MM.1S (cell line): ENCODE measurements around the gene LFNG.

Source experiments
- DNase-seq: peaks from one replicate; pipeline ENCODE4 v3.0.0-alpha.2; 2015
- H2AFZ ChIP-seq: fragments of 300-600 bp; sonication (generic); 2 replicates; pipeline ENCODE4 v1.6.0; 2016; ENCODE audit warnings: antibody characterized with exemption, low read length
- H3F3A ChIP-seq: fragments of 300-600 bp; sonication (generic); 2 replicates; pipeline ENCODE4 v1.6.1; 2016; ENCODE audit warnings: mild to moderate bottlenecking, antibody characterized with exemption, low read length, moderate library complexity, mixed read lengths; ENCODE audit not compliant: insufficient read depth
- H3K27ac ChIP-seq: fragments of 300-600 bp; sonication (generic); 2 replicates; pipeline ENCODE4 v1.5.1; 2016; ENCODE audit warnings: mild to moderate bottlenecking, low read length
- H3K27me3 ChIP-seq: fragments of 300-600 bp; sonication (generic); replicated peaks from 2 replicates; pipeline ENCODE4 v1.6.0; 2016; ENCODE audit warnings: low read length; ENCODE audit not compliant: insufficient read depth
- H3K36me3 ChIP-seq: fragments of 300-600 bp; sonication (generic); replicated peaks from 2 replicates; pipeline ENCODE4 v1.6.1; 2016; ENCODE audit warnings: mild to moderate bottlenecking, low read length, mixed read lengths; ENCODE audit not compliant: insufficient read depth
- H3K4me1 ChIP-seq: fragments of 300-600 bp; sonication (generic); 2 replicates; pipeline ENCODE4 v1.6.1; 2016; ENCODE audit warnings: low read length, mixed read lengths
- H3K4me2 ChIP-seq: fragments of 300-600 bp; sonication (generic); 2 replicates; pipeline ENCODE4 v1.6.0; 2016; ENCODE audit warnings: low read depth, low read length
- H3K4me3 ChIP-seq: fragments of 300-600 bp; sonication (generic); 2 replicates; pipeline ENCODE4 v1.5.1; 2016; ENCODE audit warnings: low read length, mixed read lengths
- H3K79me2 ChIP-seq: fragments of 300-600 bp; sonication (generic); 2 replicates; pipeline ENCODE4 v1.6.1; 2016; ENCODE audit warnings: mixed run types, low read length, mixed read lengths
- H3K9ac ChIP-seq: fragments of 300-600 bp; sonication (generic); 2 replicates; pipeline ENCODE4 v1.6.1; 2016; ENCODE audit warnings: low read length, mixed read lengths
- H3K9me2 ChIP-seq: fragments of 300-600 bp; sonication (generic); replicated peaks from 2 replicates; pipeline ENCODE4 v1.6.1; 2016; ENCODE audit warnings: mild to moderate bottlenecking, low read length, mixed read lengths; ENCODE audit not compliant: insufficient read depth
- H3K9me3 ChIP-seq: fragments of 300-600 bp; sonication (generic); replicated peaks from 2 replicates; pipeline ENCODE4 v1.6.1; 2016; ENCODE audit warnings: mild to moderate bottlenecking, low read length, mixed read lengths; ENCODE audit not compliant: insufficient read depth
- H4K20me1 ChIP-seq: fragments of 300-600 bp; sonication (generic); 2 replicates; pipeline ENCODE4 v1.6.1; 2016; ENCODE audit warnings: mild to moderate bottlenecking, low read length, moderate library complexity, mixed read lengths; ENCODE audit not compliant: insufficient read depth
- EZH2 ChIP-seq: fragments of 300-600 bp; sonication (generic); optimal IDR thresholded peaks from 2 replicates; pipeline ENCODE3; 2017; ENCODE audit warnings: low read depth, mild to moderate bottlenecking, antibody characterized with exemption, low read length, mixed read lengths
- EZH2phosphoT487 ChIP-seq: fragments of 300-600 bp; sonication (generic); IDR thresholded peaks from 2 replicates; pipeline ENCODE4 v1.6.1; 2018; ENCODE audit warnings: antibody characterized with exemption, low read length
- TF ChIP-seq, protein P1 (sequence below): fragments of 300-600 bp; sonication (generic); IDR thresholded peaks from 2 replicates; pipeline ENCODE4 v1.5.1; 2016; ENCODE audit warnings: antibody characterized with exemption, low read length, mixed read lengths

The LFNG gene

DNA sequence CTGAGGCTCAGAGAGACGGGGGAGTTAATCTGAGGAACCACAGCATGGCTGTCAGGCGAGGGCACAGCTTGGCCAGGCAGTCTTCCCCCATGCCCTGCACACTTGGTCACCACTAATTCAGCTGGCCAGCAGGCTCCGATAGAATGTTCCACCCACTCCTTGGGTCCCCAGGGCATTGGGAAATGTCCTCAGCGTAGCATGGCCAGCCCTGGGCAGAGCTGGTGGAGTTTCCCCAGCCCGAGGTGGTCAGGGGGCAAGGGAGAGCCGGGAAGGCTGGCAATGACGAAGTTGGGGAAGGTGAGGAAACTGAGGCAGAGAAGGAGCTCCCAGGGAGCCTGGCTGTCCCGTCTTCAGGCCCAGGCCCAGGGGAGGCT is 31.3 kb upstream of the LFNG start:
- no peak overlapping the region for H3K27ac ChIP-seq
- H3K9me3 ChIP-seq = no peaks in the 10 kb centered on the region
- H3K4me3 ChIP-seq = no peak overlapping the region
- no peak overlapping the region for H3K9ac ChIP-seq
- no peak overlapping the region for H2AFZ ChIP-seq
- TF ChIP-seq EZH2phosphoT487 (no peak), EZH2 (no peak)
- TF ChIP-seq, protein P1, sequence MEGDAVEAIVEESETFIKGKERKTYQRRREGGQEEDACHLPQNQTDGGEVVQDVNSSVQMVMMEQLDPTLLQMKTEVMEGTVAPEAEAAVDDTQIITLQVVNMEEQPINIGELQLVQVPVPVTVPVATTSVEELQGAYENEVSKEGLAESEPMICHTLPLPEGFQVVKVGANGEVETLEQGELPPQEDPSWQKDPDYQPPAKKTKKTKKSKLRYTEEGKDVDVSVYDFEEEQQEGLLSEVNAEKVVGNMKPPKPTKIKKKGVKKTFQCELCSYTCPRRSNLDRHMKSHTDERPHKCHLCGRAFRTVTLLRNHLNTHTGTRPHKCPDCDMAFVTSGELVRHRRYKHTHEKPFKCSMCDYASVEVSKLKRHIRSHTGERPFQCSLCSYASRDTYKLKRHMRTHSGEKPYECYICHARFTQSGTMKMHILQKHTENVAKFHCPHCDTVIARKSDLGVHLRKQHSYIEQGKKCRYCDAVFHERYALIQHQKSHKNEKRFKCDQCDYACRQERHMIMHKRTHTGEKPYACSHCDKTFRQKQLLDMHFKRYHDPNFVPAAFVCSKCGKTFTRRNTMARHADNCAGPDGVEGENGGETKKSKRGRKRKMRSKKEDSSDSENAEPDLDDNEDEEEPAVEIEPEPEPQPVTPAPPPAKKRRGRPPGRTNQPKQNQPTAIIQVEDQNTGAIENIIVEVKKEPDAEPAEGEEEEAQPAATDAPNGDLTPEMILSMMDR = no peak
- no peak for DNase-seq
- no peaks in the 10 kb centered on the region for H3F3A ChIP-seq
- no peaks in the 10 kb centered on the region for H3K36me3 ChIP-seq
- no peaks in the 10 kb centered on the region for H3K9me2 ChIP-seq
- H3K79me2 ChIP-seq = no peaks in the 10 kb centered on the region
- H3K4me1 ChIP-seq = no peaks in the 10 kb centered on the region
- peaks cover 57% of the 10 kb centered on the region for H3K27me3 ChIP-seq
- no peak overlapping the region for H3K4me2 ChIP-seq
- no peaks in the 10 kb centered on the region for H4K20me1 ChIP-seq

DNA sequence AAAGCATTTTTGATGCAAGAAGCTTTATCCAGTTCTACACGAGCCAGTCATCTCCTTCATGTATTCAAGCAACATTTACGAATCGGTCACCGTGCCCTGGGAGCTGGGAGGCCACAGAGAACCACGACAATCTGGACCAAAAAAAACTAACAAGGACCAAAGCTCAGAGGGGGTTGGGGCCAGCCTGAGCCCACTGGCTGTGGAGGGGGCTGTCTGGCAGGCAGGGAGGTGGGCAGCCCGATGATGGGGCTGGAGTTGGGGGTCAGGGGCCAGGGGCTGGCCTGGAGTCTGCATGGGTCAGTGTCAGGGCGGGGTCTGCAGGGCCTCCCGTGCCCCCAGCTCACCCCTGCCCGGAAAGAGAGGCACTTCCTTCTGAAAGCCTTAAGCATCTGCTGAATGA is 30.9 kb upstream of the LFNG start:
- Histone ChIP-seq H3K9me3 (no peaks in the 10 kb centered on the region), H3K27ac (no peak overlapping the region), H3K79me2 (no peaks in the 10 kb centered on the region), H3K4me3 (no peak overlapping the region), H3K9me2 (no peaks in the 10 kb centered on the region), H3K9ac (no peak overlapping the region), H3K36me3 (no peaks in the 10 kb centered on the region), H3K27me3 (peaks cover 56% of the 10 kb centered on the region), H3K4me2 (no peak overlapping the region), H4K20me1 (no peaks in the 10 kb centered on the region), H2AFZ (no peak overlapping the region), H3F3A (no peaks in the 10 kb centered on the region), H3K4me1 (no peaks in the 10 kb centered on the region)
- DNase-seq = no peak
- TF ChIP-seq, protein P1 = no peak
- no peak for TF ChIP-seq EZH2phosphoT487
- TF ChIP-seq EZH2 = no peak

DNA sequence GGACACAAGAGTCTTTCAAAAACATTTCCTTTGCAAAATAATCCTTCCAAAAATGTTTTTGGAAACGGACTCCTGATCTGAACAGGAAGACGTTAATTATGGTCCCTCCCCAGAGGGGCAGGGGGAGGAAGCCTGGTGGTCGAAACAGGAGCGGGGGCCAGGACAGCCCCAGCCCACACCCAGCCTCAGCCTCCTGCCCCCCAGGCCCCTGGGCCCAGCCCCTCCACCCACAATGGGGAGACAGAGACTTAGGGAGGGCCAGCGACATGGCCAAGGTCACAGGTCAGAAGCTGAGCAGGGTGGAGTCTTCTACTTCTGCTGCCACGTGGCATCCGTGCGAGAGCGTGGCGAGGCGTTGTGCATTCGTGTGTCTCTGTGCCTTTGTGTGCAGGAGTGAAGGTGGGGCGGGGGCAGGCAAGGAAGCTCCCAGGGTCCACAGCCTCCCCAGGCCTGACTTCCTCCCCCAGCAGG is 29.4 kb upstream of the LFNG start:
- Histone ChIP-seq H3F3A (no peaks in the 10 kb centered on the region), H3K79me2 (no peaks in the 10 kb centered on the region), H3K36me3 (no peaks in the 10 kb centered on the region), H3K27ac (no peak overlapping the region), H3K9ac (no peak overlapping the region), H4K20me1 (no peaks in the 10 kb centered on the region), H3K4me3 (no peak overlapping the region), H3K27me3 (peaks cover 51% of the 10 kb centered on the region), H3K4me2 (no peak overlapping the region), H3K4me1 (no peaks in the 10 kb centered on the region), H2AFZ (no peak overlapping the region), H3K9me3 (no peaks in the 10 kb centered on the region), H3K9me2 (no peaks in the 10 kb centered on the region)
- no peak for TF ChIP-seq EZH2phosphoT487
- TF ChIP-seq EZH2 = no peak
- TF ChIP-seq, protein P1 = no peak
- DNase-seq = no peak
